Heart right ventricle (tissue), 16 donors: ENCODE data around the gene PACS1. TPM values are rescaled to one million over a fixed set of nuclear protein-coding genes. Genes with fewer than 3 reads are reported as not detected.
A peak's percentile ranks its signal among the peaks of the same experiment; 100 is the strongest.

Experiments
- ATAC-seq, 8 donors: fragments of 200-7000 bp; cut with Tn5 transposase; one replicate each; pipeline ENCODE4 v1.9.1; 2020; ENCODE audit warnings: mild to moderate bottlenecking in 8 of 8, moderate library complexity in 8 of 8, moderate number of reproducible peaks in 1 of 8
- DNase-seq, 2 donors: peaks; one replicate each; pipeline ENCODE4 v3.0.0-alpha.2; 2020
- H3K27ac ChIP-seq, 10 donors: fragments of 200-600 bp; sonication (generic) in 2 of 10; one replicate each; pipeline versions ENCODE4 v1.5.0 to v1.8.0; 2020 to 2022; ENCODE audit warnings: mild to moderate bottlenecking in 3 of 10
- H3K27me3 ChIP-seq, 7 donors: fragments of 200-600 bp; one replicate each; pipeline ENCODE4 v1.8.0; 2021 to 2022; ENCODE audit warnings: mild to moderate bottlenecking in 2 of 7
- H3K36me3 ChIP-seq, 9 donors: fragments of 200-600 bp; sonication (generic) in 1 of 9; one replicate each; pipeline versions ENCODE4 v1.5.0 to v1.8.0; 2020 to 2022; ENCODE audit warnings: mild to moderate bottlenecking in 2 of 9
- H3K4me1 ChIP-seq, 9 donors: fragments of 200-600 bp; sonication (generic) in 1 of 9; one replicate each; pipeline versions ENCODE4 v1.5.0 to v1.8.0; 2020 to 2022; ENCODE audit warnings: mild to moderate bottlenecking in 4 of 9
- H3K4me3 ChIP-seq, 10 donors: fragments of 200-600 bp; sonication (generic) in 2 of 10; one replicate each; pipeline versions ENCODE4 v1.5.0 to v1.8.0; 2020 to 2022; ENCODE audit warnings: mild to moderate bottlenecking in 7 of 10, moderate library complexity in 2 of 10
- H3K9me3 ChIP-seq, 11 donors: fragments of 200-600 bp in 10 of 11; sonication (generic) in 2 of 11; one replicate each; pipeline versions ENCODE4 v1.5.0 to v1.8.0; 2013 to 2022; ENCODE audit warnings: mild to moderate bottlenecking in 2 of 11, control low read depth in 1 of 11, moderate library complexity in 1 of 11
- CTCF ChIP-seq, 9 donors: fragments of 200-600 bp; sonication (generic) in 2 of 9; IDR thresholded peaks; one replicate each; pipeline versions ENCODE4 v1.5.0 to v1.8.0; 2021 to 2022; ENCODE audit warnings: antibody characterized with exemption in 9 of 9, mild to moderate bottlenecking in 5 of 9, moderate library complexity in 1 of 9
- WGBS, 2 donors: extraction: QIAGEN DNeasy Blood & Tissue Kit; methylation state at CpG; one replicate each; pipeline ENCODE4 v1.1.7; 2013; ENCODE audit warnings: inconsistent platforms in 1 of 2; 5-methylcytosine and 5-hydroxymethylcytosine counted together
- intact Hi-C, 10 donors: fragments of 100-400 bp; cut with DNase I; formaldehyde crosslinking; loops; one replicate each; pipeline versions ENCODE4 v1.11.1 to v1.14.2; 2022
- polyA plus RNA-seq, 2 donors: library from polyadenylated mRNA; stranded (reverse); fragments of 200-250 nt; gene quantifications; one replicate each; pipeline ENCODE4 v1.2.3, GENCODE V29; 2013
- total RNA-seq, 10 donors: library from RNA; stranded (reverse); fragmentation: NEBNext Ultra II Directional in 3 of 10; extraction: Animal tissue kit (Norgen Biotek cat#: 25700) in 3 of 10; gene quantifications; one replicate each; pipeline versions ENCODE4 v1.2.1 to v1.2.4, GENCODE V29; 2021 to 2023
- donor health status: Arrhythmogenic right ventricular cardiomyopathy.
- donor health status: ischemic (EF 13 %, LVEDD 7.1; RV severe dilation, severe dysfunction).
- donor health status: healthy with polysubstance abuse.
- donor health status: DM: no; HTN: yes; CAD: no.
- donor health status: DM: no; HTN: no; CAD: no.
- donor health status: ischemic (EF 25% LVEDD 6.9; RV normal size, moderate dysfunction).
- donor health status: ischemic (EF 25% LVEDD 5.7; RV mildly dilated, moderate dysfunction).
- donor health status: healthy.
- donor health status: DM: yes; HTN: yes; CAD: no.
- donor health status: Ischemic cardiomyopathy.
- donor health status: ischemic (EF 35%, LVEDD 5.7; RV mildly dilated, moderate dysfunction).
- donor health status: nonischemic (EF 11% LVEDD 7.7; RV severe dilation, severe dysfunction).
- donor health status: DM: yes; HTN: yes; CAD: no.
- donor health status: PGD.
- donor health status: ischemic (EF 29% LVEDD 5.4; RV normal size, mild dysfunction).
- donor health status: nonischemic (EF 23%, LVEDD 6.1; RV moderate dilation, normal function).

The PACS1 gene
- total and polyA plus RNA-seq, 12 donors = 24.1 to 121 (median 69.7) TPM

- no peaks in the 10 kb centered on the region for H3K36me3 ChIP-seq
- intact Hi-C loops = loop anchor here in 3 of 10 donors (5.0 to 10.0 kb wide), 2 partner anchors 45 to 47 kb away; partner anchors contain the start of gene PACS1 (in 3 of the 3)
- H3K4me1 ChIP-seq = peaks cover 0 to 72% (median 44%) of the 10 kb centered on the region in 9 donors
- H3K9me3 ChIP-seq = peaks cover 0 to 10% (median 0%) of the 10 kb centered on the region in 11 donors
- 27 to 36% methylated on average over 5 of the region's 5 CpGs for WGBS, 2 donors
- peak; percentile 47 to 92 (median 72) for ATAC-seq
- no peak for DNase-seq
- no peaks in the 10 kb centered on the region for H3K27me3 ChIP-seq
- peak overlapping the region in 9 of 10 donors; percentile 58 to 84 (median 76) for H3K27ac ChIP-seq
- TF ChIP-seq CTCF (IDR thresholded peaks at IDR 0.05) = no peak
- no peak overlapping the region for H3K4me3 ChIP-seq
These were observed 49.5 kb downstream of the PACS1 start for GRCh38 chr11:66119348-66120133.

- WGBS, 2 donors = 88 to 90% methylated on average over 2 of the region's 2 CpGs
- no peaks in the 10 kb centered on the region for H3K36me3 ChIP-seq
- H3K27me3 ChIP-seq = no peaks in the 10 kb centered on the region
- H3K4me1 ChIP-seq = peaks cover 3 to 68% (median 41%) of the 10 kb centered on the region in 9 donors
- TF ChIP-seq CTCF (IDR thresholded peaks at IDR 0.05) = no peak
- H3K27ac ChIP-seq = peak overlapping the region in 1 of 10 donors; percentile 84
- ATAC-seq (no peak), DNase-seq (no peak)
- intact Hi-C loops = loop anchor here in 2 of 10 donors (10.0 kb wide), 1 partner anchor 47 kb away; the partner anchor contains the start of gene PACS1 (in 2 of the 2)
- peaks cover 0 to 10% (median 0%) of the 10 kb centered on the region in 11 donors for H3K9me3 ChIP-seq
- H3K4me3 ChIP-seq = no peak overlapping the region
These were observed 51.4 kb downstream of the PACS1 start for GRCh38 chr11:66121466-66121865.

- Histone ChIP-seq H3K9me3 (peaks cover 0 to 10% (median 0%) of the 10 kb centered on the region in 11 donors), H3K4me1 (peaks cover 3 to 63% (median 48%) of the 10 kb centered on the region in 9 donors), H3K36me3 (no peaks in the 10 kb centered on the region), H3K27me3 (no peaks in the 10 kb centered on the region), H3K4me3 (no peak overlapping the region), H3K27ac (peak overlapping the region in 4 of 10 donors; percentile 3 to 32 (median 26))
- TF ChIP-seq CTCF (IDR thresholded peaks at IDR 0.05) = no peak
- DNase-seq = no peak
- WGBS, 2 donors = 81 to 90% methylated on average over 6 of the region's 6 CpGs
- no peak for ATAC-seq
- intact Hi-C loops = loop anchor here in 2 of 10 donors (10.0 kb wide), 1 partner anchor 49 kb away; the partner anchor contains the start of gene PACS1 (in 2 of the 2)
These were observed 53.8 kb downstream of the PACS1 start for GRCh38 chr11:66123902-66124301.

GRCh38 chr11:66124564-66124963, 54.5 kb downstream of the PACS1 start:
- 94 to 98% methylated on average over 3 of the region's 3 CpGs for WGBS, 2 donors

More at GRCh38 chr11:66124564-66124963, 54.5 kb downstream of the PACS1 start:
- intact Hi-C loops = loop anchor here in 2 of 10 donors (10.0 kb wide), 1 partner anchor 50 kb away; the partner anchor contains the start of gene PACS1 (in 2 of the 2)
- ATAC-seq (no peak), DNase-seq (no peak)
- Histone ChIP-seq H3K27me3 (no peaks in the 10 kb centered on the region), H3K27ac (peak overlapping the region in 5 of 10 donors; percentile 3 to 32 (median 25)), H3K4me1 (peaks cover 3 to 56% (median 41%) of the 10 kb centered on the region in 9 donors), H3K9me3 (peaks cover 0 to 10% (median 0%) of the 10 kb centered on the region in 11 donors), H3K4me3 (no peak overlapping the region), H3K36me3 (no peaks in the 10 kb centered on the region)
- no peak for TF ChIP-seq CTCF (IDR thresholded peaks at IDR 0.05)
